H1 (cell line): ENCODE measurements around the gene FAM120A. TPM values are rescaled to one million over a fixed set of nuclear protein-coding genes. Genes with fewer than 3 reads are reported as not detected.

ENCODE experiments used
- ASH2L ChIP-seq: fragments of 200-600, 300-600 bp; sonication (generic); IDR thresholded peaks from one replicate; pipeline ENCODE4 v1.7.1; 2017; ENCODE audit warnings: low read length
- CHD2 ChIP-seq: IDR thresholded peaks from 2 replicates; pipeline ENCODE4 v1.6.1; 2012; ENCODE audit warnings: low read length, improper control_type of control experiment
- CTCF ChIP-seq, 3 experiments: IDR thresholded peaks; 1 replicate in 2 of 3; 2 replicates in 1 of 3; pipeline versions ENCODE4 v1.5.1 to v1.6.1; 2011; ENCODE audit warnings: low read length in 3 of 3, mild to moderate bottlenecking in 3 of 3, inconsistent platforms in 2 of 3, low read depth in 1 of 3, moderate library complexity in 1 of 3; ENCODE audit not compliant: insufficient read depth in 1 of 3; ENCODE audit errors: control extremely low read depth in 1 of 3
- EGR1 ChIP-seq: IDR thresholded peaks from 2 replicates; pipeline ENCODE4 v1.6.1; 2011; ENCODE audit warnings: low read depth, low read length, borderline replicate concordance
- FOSL1 ChIP-seq: IDR thresholded peaks from 2 replicates; pipeline ENCODE4 v1.6.1; 2011; ENCODE audit warnings: mild to moderate bottlenecking, low read depth, low read length, moderate library complexity; ENCODE audit not compliant: insufficient read depth
- HDAC2 ChIP-seq, 2 experiments: fragments of 300-600 bp in 1 of 2; sonication (generic) in 1 of 2; IDR thresholded peaks; 2 replicates each; pipeline ENCODE4 v1.6.1; 2011 to 2012; ENCODE audit warnings: low read depth in 2 of 2, low read length in 2 of 2, mild to moderate bottlenecking in 2 of 2, moderate library complexity in 2 of 2, borderline replicate concordance in 1 of 2, inconsistent platforms in 1 of 2
- POLR2A ChIP-seq, 2 experiments: IDR thresholded peaks; 1 replicate in 1 of 2; 2 replicates in 1 of 2; pipeline ENCODE4 v1.6.1; 2011; ENCODE audit warnings: low read depth in 2 of 2, low read length in 2 of 2, mild to moderate bottlenecking in 2 of 2; ENCODE audit errors: control extremely low read depth in 1 of 2
- SUZ12 ChIP-seq: fragments of 200-600 bp; sonication (generic); IDR thresholded peaks from 2 replicates; pipeline ENCODE4 v1.6.1; 2012; ENCODE audit warnings: mild to moderate bottlenecking, inconsistent platforms, low read length, moderate library complexity, mixed read lengths
- USF2 ChIP-seq: IDR thresholded peaks from 2 replicates; pipeline ENCODE4 v1.6.1; 2011; ENCODE audit warnings: low read length, improper control_type of control experiment
- polyA plus RNA-seq, 7 experiments: library from polyadenylated mRNA; depleted of rRNA in 3 of 7; stranded (reverse) in 5 of 7; unstranded in 2 of 7; fragments of >200 nt in 5 of 7; fragments of 200-250 nt in 2 of 7; gene quantifications; 1 replicate in 5 of 7; 2 replicates in 1 of 7; 4 replicates in 1 of 7; pipeline versions ENCODE4 v1.2.1 to v1.2.3, GENCODE V29; 2011 to 2013; ENCODE audit warnings: missing spikeins in 2 of 7, mixed read lengths in 2 of 7
- total RNA-seq: library from RNA; stranded (reverse); fragmentation: NEBNext Ultra II Directional; extraction: Animal tissue kit (Norgen Biotek cat#: 25700); gene quantifications from 2 replicates; pipeline ENCODE4 v1.2.1, GENCODE V29; 2021

Gene FAM120A
- total and polyA plus RNA-seq, 2 of the 8 experiments (the other 6 are each of a cell fraction or from before 2014, with no cell fraction given), result 24.9 to 54.7 TPM

DNA sequence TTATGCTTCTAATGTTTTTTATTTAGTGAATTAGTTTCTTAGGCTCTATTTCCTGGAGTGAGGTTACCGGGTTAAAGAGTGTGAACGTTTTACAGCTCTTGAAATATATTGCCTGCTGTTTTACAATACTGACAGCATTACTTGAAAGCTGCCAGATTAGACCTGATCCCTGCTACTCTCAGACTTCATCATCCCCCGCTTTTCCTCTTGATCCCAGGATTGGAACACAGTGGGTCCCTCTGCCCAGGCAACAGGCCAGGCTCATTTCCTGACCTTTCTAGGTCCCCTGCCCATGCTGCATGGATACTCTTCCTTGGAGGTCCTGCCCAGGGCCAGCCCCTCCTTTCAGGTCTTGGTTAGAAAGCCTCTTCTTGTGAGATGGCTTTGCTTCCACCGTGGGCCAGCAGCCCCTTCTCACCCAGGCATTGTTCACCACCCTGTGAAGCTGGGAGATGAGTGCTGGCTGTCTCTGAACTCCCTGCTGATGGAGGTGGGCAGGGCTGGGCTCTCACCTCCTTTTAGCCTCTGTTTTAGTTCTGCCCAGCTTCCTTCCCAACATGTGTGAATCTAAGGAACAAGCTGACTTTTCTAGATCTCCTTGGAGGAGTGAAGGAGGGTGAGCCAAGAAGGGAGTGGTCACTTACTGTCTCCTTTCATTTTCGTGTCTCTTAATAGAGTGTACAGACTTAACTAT, 17.4 kb downstream of the FAM120A start (continued):
- TF ChIP-seq ASH2L, result no peak
- TF ChIP-seq CHD2, result no peak
- TF ChIP-seq SUZ12, result no peak
- TF ChIP-seq POLR2A (IDR thresholded peaks at IDR 0.05; ENCODE audit: control extremely low read depth in 1 of 2, low read depth in 2 of 2, low read length in 2 of 2), result no peak
- no peak for TF ChIP-seq CTCF (IDR thresholded peaks at IDR 0.05; ENCODE audit: control extremely low read depth in 1 of 3, insufficient read depth in 1 of 3, low read depth in 1 of 3, low read length in 3 of 3)
- no peak for TF ChIP-seq HDAC2 (IDR thresholded peaks at IDR 0.05; ENCODE audit: borderline replicate concordance in 1 of 2, low read depth in 2 of 2, low read length in 2 of 2)
- no peak for TF ChIP-seq USF2
- no peak for TF ChIP-seq FOSL1
- no peak for TF ChIP-seq EGR1
